Panc1 (cell line): ENCODE measurements around the gene LLGL1. TPM values are rescaled to one million over a fixed set of nuclear protein-coding genes. Genes with fewer than 3 reads are reported as not detected.

Source experiments
- ATAC-seq: fragments of 200-7000 bp; cut with Tn5 transposase; 2 replicates; pipeline ENCODE4 v1.9.1; 2020; ENCODE audit warnings: mild to moderate bottlenecking, moderate library complexity
- BruUV-seq: library from RNA; stranded (reverse); fragments of 400-500 nt; replicated peaks from 2 replicates; lab custom pipeline; 2021; lab: Mats Ljungman, UMichigan
- CTCF ChIA-PET: fragments of 300-600 bp; sonication (Branson Sonifier 250); formaldehyde crosslinking; loops from one replicate; lab custom pipeline; 2022; ENCODE audit warnings: antibody characterized with exemption; lab: Charles Lee
- POLR2A ChIA-PET: fragments of 300-600 bp; sonication (Branson Sonifier 250); formaldehyde crosslinking; loops from one replicate; lab custom pipeline; 2022; ENCODE audit warnings: antibody characterized with exemption; lab: Charles Lee
- DNase-seq: peaks from one replicate; pipeline ENCODE4 v3.0.0-alpha.2; 2010; ENCODE audit warnings: low read depth, low spot score
- H3K27ac ChIP-seq: 2 replicates; pipeline ENCODE4 v1.5.1; 2011; ENCODE audit warnings: mild to moderate bottlenecking, low read length, inconsistent platforms
- H3K27me3 ChIP-seq: fragments of 200-500 bp; sonication (Bioruptor generic); 2 replicates; pipeline ENCODE4 v1.6.0; 2014; ENCODE audit warnings: low read length, inconsistent platforms; ENCODE audit not compliant: control insufficient read depth, insufficient read depth
- H3K36me3 ChIP-seq: fragments of 200-500 bp; sonication (Bioruptor generic); 2 replicates; pipeline ENCODE4 v1.5.1; 2014; ENCODE audit warnings: inconsistent platforms, mild to moderate bottlenecking, low read length, moderate library complexity; ENCODE audit not compliant: control insufficient read depth, insufficient read depth
- H3K4me1 ChIP-seq: 2 replicates; pipeline ENCODE4 v1.5.1; 2011; ENCODE audit warnings: inconsistent platforms, mild to moderate bottlenecking, low read length, moderate library complexity; ENCODE audit not compliant: control insufficient read depth, insufficient read depth
- H3K4me3 ChIP-seq, 2 experiments: 2 replicates each; pipeline ENCODE4 v1.5.1; 2011 to 2012; ENCODE audit warnings: low read depth in 2 of 2, low read length in 2 of 2, mild to moderate bottlenecking in 2 of 2, inconsistent platforms in 1 of 2, moderate library complexity in 1 of 2
- H3K9me3 ChIP-seq: fragments of 200-500 bp; sonication (Bioruptor generic); 2 replicates; pipeline ENCODE4 v1.5.1; 2014; ENCODE audit warnings: low read depth, mild to moderate bottlenecking, inconsistent platforms, low read length, moderate library complexity; ENCODE audit not compliant: control insufficient read depth, insufficient read depth
- POLR2AphosphoS5 ChIP-seq: IDR thresholded peaks from 2 replicates; pipeline ENCODE4 v1.6.1; 2012; ENCODE audit warnings: mild to moderate bottlenecking, low read depth, low read length, moderate library complexity
- REST ChIP-seq, 2 experiments: IDR thresholded peaks; 2 replicates each; pipeline ENCODE4 v1.6.1; 2011 to 2012; ENCODE audit warnings: low read depth in 2 of 2, control low read depth in 1 of 2, low read length in 1 of 2, mild to moderate bottlenecking in 1 of 2, moderate library complexity in 1 of 2; ENCODE audit not compliant: insufficient read depth in 1 of 2
- SIN3A ChIP-seq: IDR thresholded peaks from 2 replicates; pipeline ENCODE4 v1.6.1; 2012; ENCODE audit warnings: low read depth, mild to moderate bottlenecking, low read length, moderate library complexity, borderline replicate concordance; ENCODE audit not compliant: insufficient read depth
- TCF7L2 ChIP-seq: IDR thresholded peaks from 2 replicates; pipeline ENCODE4 v1.6.1; 2011; ENCODE audit warnings: mild to moderate bottlenecking, low read depth, low read length, inconsistent platforms
- in situ Hi-C: cut with HindIII; loops from 2 replicates; pipeline ENCODE4 v1.10.0; 2016; ENCODE audit warnings: low sequenced_read_pairs, low pct_unique_long_range_greater_than_20kb
- intact Hi-C: fragments of 100-400 bp; cut with micrococcal nuclease; formaldehyde crosslinking; loops from one replicate; pipeline ENCODE4 v1.10.0; 2022; ENCODE audit not compliant: unreplicated experiment
- total RNA-seq: library from RNA; stranded (reverse); gene quantifications from one replicate; pipeline ENCODE4 v1.2.1, GENCODE V29; 2021; ENCODE audit not compliant: unreplicated experiment
- TF ChIP-seq, protein P1 (sequence below): fragments of 450-650 bp; IDR thresholded peaks from 2 replicates; pipeline ENCODE4 v1.5.1; 2017; ENCODE audit warnings: mild to moderate bottlenecking

The LLGL1 gene
- total RNA-seq, 1 experiment from 2014 or later, result 18.4 TPM

- Histone ChIP-seq H3K4me3 (no peak overlapping the region), H3K36me3 (no peaks in the 10 kb centered on the region; the same call in 1 of the 2 replicates), H3K4me1 (no peaks in the 10 kb centered on the region), H3K27ac (no peak overlapping the region), H3K9me3 (no peaks in the 10 kb centered on the region), H3K27me3 (no peaks in the 10 kb centered on the region)
- intact Hi-C loops (no loop called here), in situ Hi-C loops (no loop called here)
- ChIA-PET POLR2A (no interaction called here), CTCF (no interaction called here)
- BruUV-seq, result TSS peak; percentile 90
- no peak for TF ChIP-seq POLR2AphosphoS5
- TF ChIP-seq REST (IDR thresholded peaks at IDR 0.05; ENCODE audit: insufficient read depth in 1 of 2, low read depth in 2 of 2, low read length in 1 of 2), result no peak
- TF ChIP-seq TCF7L2, result no peak
- TF ChIP-seq, protein P1, sequence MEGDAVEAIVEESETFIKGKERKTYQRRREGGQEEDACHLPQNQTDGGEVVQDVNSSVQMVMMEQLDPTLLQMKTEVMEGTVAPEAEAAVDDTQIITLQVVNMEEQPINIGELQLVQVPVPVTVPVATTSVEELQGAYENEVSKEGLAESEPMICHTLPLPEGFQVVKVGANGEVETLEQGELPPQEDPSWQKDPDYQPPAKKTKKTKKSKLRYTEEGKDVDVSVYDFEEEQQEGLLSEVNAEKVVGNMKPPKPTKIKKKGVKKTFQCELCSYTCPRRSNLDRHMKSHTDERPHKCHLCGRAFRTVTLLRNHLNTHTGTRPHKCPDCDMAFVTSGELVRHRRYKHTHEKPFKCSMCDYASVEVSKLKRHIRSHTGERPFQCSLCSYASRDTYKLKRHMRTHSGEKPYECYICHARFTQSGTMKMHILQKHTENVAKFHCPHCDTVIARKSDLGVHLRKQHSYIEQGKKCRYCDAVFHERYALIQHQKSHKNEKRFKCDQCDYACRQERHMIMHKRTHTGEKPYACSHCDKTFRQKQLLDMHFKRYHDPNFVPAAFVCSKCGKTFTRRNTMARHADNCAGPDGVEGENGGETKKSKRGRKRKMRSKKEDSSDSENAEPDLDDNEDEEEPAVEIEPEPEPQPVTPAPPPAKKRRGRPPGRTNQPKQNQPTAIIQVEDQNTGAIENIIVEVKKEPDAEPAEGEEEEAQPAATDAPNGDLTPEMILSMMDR, result no peak
- no peak for TF ChIP-seq SIN3A
- ATAC-seq (no peak), DNase-seq (no peak)
Observed at GRCh38 chr17:18245038-18245776, 19.8 kb downstream of the LLGL1 start.

- ChIA-PET CTCF (no interaction called here), POLR2A (no interaction called here)
- intact Hi-C loops (no loop called here), in situ Hi-C loops (no loop called here)
- BruUV-seq, result no TSS peak
- Histone ChIP-seq H3K36me3 (no peaks in the 10 kb centered on the region; the same call in 1 of the 2 replicates), H3K27ac (no peak overlapping the region), H3K4me3 (no peak overlapping the region), H3K4me1 (no peaks in the 10 kb centered on the region), H3K27me3 (no peaks in the 10 kb centered on the region), H3K9me3 (no peaks in the 10 kb centered on the region)
- no peak for TF ChIP-seq SIN3A
- TF ChIP-seq, protein P1, result no peak
- no peak for TF ChIP-seq POLR2AphosphoS5
- TF ChIP-seq TCF7L2, result no peak
- TF ChIP-seq REST (IDR thresholded peaks at IDR 0.05; ENCODE audit: insufficient read depth in 1 of 2, low read depth in 2 of 2, low read length in 1 of 2), result no peak
- no peak for DNase-seq
- no peak for ATAC-seq
Observed at GRCh38 chr17:18246109-18246725, 20.8 kb downstream of the LLGL1 start.
